GF-D8 (cell line): ENCODE data around the gene BAZ1A.
A peak's percentile ranks its signal among the peaks of the same experiment; 100 is the strongest.
"Not testable (repeated sequence)": the region's sequence is repeated elsewhere in the genome, so short reads cannot be mapped to it uniquely, and the experiment has no call there.

Source experiments
- DNase-seq: peaks from one replicate; lab custom pipeline; 2025; lab: John Stamatoyannopoulos, UW

Gene BAZ1A

DNA sequence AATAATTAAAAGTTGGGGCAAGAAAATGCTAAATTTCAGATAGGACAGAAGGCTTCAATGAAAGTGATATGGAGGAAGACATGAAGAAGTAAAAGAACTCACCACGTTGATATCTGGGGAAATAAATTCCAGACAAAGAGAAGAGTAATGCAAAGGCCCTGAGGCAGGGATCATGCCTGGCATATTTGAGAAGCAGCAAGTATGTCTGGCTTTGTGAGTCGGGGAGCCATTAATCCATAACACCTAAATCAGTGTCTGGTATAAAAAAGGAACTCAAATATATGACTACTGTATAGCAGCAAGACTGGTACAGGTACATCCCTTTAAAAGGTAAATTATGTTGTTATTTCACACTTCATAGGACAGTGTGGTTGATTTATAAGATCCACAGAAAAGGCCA is 16.4 kb downstream of the BAZ1A start:
- DNase-seq: no peak

GRCh38 chr14:34857689-34858449 is 17.3 kb downstream of the BAZ1A start:
- DNase-seq: peak; percentile 27

DNA sequence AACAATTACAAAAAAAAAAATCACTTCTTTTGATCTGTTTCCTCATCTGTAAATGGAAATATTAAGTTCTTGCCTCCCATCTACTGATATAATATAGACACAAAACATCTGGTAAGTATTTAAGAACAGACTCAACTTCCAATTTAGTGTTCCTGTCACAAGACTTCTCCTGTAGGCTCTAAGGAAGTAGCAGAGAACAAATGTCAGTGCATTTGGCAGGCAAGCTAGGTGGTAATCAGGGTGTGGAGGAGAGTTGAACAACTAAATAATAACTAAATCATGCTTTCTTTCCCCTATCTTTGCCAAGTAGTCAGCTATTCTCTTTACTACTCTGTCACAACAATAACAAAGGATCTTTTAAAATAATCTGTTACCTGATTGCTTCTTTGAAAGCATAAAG is 22.1 kb downstream of the BAZ1A start:
- no peak for DNase-seq

GRCh38 chr14:34851395-34851794 is 23.8 kb downstream of the BAZ1A start:
- DNase-seq: no peak

- DNase-seq: no peak
Measured at GRCh38 chr14:34845869-34846268, 29.3 kb downstream of the BAZ1A start.

DNA sequence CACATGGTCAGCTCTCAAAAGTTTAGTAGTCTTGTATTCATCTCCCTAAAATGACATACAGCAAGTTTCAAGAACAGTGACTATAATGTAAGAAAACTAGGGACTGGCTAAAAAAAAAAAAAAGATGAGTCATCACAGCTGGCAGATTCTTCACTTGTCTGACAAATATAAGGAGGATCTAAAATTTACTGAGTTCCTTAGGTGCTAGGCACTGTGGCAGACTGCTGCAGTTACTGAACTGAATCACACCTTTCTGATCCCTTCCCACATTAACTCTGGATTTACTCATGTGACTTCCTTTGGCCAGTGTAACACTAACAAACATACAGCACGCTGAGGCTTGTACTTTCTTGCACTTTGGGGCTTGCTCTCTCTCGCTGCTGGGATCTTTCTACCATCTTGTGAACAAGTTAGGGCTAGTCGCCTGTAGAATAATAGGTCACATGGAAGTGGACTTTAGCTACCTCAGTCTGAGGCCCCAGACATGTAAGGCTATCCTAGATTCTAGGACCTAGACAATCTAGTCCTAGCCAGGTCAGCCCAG is 32.1 kb downstream of the BAZ1A start:
- DNase-seq: peak; percentile 48

DNA sequence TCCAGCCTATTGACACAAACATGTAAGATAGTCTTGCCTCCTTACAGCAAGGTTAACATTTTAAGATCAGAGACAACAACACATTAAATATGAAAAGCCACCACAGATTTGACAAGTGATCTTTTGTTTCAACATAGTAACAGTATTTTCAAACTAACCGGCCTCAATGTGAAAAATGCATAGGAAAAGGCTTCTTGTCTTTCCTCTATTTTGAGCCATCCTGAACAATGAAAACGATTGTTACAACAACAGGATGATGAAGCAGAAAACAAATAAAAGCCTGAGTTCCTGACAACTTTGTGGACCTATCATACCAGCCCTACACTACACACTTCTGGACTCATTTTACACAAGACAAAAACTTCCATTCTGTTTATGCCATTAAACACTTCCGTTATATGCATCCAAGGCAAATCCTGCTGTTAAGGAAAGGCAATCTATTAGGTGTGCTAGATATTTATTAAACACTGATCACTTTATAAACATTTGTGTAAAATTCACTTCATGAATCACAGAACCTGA is 37.3 kb downstream of the BAZ1A start:
- DNase-seq: no peak

DNA sequence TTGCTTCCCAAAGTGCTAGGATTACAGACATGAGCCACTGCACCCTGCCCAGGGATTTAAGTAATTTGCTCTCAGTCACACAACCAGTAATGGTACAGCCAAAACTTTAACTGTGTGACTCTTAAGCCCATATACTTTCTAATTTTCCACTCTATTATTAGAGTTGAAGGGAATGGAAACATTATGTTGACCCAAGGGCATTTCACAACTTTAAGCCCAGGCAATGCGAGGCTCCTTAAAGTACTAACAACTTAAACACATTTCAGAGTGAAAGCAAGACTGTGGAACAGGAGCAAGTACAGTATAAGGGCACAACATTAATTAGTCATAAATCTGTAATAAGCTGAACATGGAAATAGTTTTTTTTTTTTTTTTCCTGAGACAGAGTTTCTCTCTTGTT is 39.8 kb downstream of the BAZ1A start:
- DNase-seq: no peak

- peak; percentile 89 for DNase-seq
Measured at GRCh38 chr14:34833549-34834523, 41.3 kb downstream of the BAZ1A start.

DNA sequence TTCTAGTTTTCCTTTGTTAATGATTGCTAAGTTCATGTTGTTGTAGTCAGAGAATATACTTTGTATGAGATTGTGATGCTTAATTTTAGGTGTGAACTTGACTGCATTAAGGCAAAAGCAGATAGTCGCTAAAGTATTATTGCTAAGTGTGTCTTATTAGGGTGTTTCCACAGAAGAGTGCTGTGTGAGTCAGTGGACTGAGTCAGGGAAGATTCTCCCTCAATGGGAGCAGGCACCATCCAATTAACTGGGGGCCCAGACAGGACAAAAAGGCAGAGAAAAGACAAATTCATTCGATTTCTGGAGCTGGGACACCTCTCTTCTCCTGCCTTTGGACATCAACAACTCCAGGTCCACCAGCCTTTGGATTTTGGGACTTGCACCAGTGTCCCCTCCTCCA is 48.5 kb downstream of the BAZ1A start:
- no peak for DNase-seq

GRCh38 chr14:34824826-34825225 is 50.3 kb downstream of the BAZ1A start:
- no peak for DNase-seq

DNA sequence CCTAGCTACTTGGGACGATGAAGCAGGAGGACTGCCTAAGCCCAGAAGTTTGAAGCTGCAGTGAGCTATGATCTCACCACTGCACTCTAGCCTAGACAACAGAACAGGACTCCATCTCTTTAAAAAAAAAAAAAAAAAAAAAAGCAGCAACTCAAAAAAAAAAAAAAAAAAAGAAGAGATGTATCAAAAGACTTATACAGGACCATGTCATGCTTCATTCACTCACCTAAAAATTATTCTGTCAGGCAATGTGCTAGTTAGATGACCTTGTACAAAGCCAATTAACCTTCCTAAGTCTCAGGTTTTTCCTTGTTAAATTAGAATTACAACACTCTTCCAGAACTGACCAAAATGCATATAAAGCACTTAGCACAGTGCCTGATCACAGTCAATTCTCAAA is 50.9 kb downstream of the BAZ1A start:
- no peak for DNase-seq

DNA sequence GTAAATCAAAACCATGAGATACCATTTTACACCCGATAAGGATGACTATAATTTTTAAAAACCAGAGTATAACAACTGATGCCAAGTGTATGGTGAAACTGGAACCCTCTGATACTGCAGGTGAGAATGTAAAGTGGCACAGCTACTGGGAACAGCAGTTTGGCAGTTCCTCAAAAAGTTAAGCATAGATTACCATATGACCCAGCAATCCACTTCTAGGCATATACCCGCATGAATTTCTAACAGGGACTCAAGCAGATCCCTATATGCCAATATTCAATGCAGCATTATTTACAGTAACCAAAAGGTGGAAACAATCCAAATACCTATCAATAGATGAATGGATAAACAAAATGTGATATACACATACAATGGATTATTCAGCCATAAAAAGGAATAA is 57.4 kb downstream of the BAZ1A start:
- no peak for DNase-seq

GRCh38 chr14:34810028-34810427 is 65.1 kb downstream of the BAZ1A start:
- no peak for DNase-seq

DNA sequence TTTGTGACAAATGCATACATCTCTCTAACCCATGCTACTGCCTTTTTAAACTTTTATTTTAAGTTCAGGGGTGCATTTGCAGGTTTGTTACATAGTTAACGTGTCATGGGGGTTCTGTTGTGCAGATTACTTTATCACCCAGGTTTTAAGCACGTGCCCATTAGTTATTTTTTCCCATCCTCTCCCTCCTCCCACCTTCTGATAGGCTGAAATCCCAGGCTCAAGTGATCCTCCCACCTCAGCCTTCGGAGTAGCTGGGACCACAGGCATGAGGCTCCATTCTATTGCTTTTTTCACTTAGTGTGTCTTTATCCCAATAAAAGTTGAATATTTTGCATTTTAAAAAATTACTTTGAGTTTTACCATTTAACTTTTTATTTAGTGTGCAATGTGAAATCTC is 68.9 kb downstream of the BAZ1A start:
- DNase-seq: no peak

GRCh38 chr14:34804933-34805332 is 70.2 kb downstream of the BAZ1A start:
- no peak for DNase-seq

- DNase-seq: not testable (repeated sequence)
Measured at GRCh38 chr14:34798861-34799260, 76.3 kb downstream of the BAZ1A start.

GRCh38 chr14:34797747-34798583 is 77.2 kb downstream of the BAZ1A start:
- DNase-seq: no peak

DNA sequence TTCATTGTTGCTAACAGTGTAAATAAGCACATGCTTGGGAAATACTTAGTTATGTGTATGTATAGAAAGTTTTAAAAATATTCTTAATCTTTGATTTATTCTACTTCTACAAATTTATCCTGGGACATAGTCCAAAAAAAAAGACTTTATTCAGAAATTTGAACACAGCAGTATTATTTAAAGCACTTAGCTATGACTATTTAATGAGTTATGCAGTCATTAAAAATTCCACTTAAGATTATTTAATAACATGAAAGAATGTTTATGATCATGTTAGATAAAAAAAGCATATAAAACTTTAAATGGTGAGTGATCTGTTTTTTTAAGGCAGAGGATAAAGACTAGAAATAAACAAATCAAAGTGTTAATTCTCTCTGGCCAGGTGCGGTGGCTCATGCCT is 78.3 kb downstream of the BAZ1A start:
- DNase-seq: no peak

DNA sequence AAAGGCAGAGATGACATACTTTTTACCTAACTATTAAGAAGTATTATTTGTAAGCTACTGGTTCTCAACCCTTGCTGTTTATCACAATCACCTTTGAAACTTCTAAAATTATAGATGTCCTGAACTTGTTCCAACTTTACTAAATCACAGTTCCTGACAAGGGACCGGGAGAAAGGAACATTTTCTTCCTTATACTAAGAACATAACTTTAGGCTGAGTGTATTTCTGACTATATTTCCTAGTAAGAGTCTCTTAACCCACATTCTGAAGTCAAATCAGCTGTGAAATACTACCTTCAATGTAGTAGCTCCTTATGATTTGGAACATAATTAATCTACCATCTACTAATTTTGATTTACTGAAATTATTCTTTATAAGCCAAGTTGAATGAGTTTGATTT is 80.2 kb downstream of the BAZ1A start:
- no peak for DNase-seq

- DNase-seq: no peak
Measured at GRCh38 chr14:34794217-34794616, 80.9 kb downstream of the BAZ1A start.

GRCh38 chr14:34792598-34792997 is 82.6 kb downstream of the BAZ1A start:
- DNase-seq: no peak
